CD4-positive, alpha-beta T cell treated with Interferon gamma for 1 hour (primary cell): ENCODE data around the gene ENOX1.
"Not testable (repeated sequence)": the region's sequence is repeated elsewhere in the genome, so short reads cannot be mapped to it uniquely, and the experiment has no call there.

Experiments used
- DNase-seq: peaks from one replicate; pipeline ENCODE4 v3.0.0-alpha.2; 2020

ENOX1 gene

GRCh38 chr13:43786766-43787517, at the start of gene ENOX1:
Gene ENOX1 (minus strand): TSS chr13:43786972.
- DNase-seq = no peak

- DNase-seq = no peak
Observed at GRCh38 chr13:43835701-43836100, 48.9 kb upstream of the ENOX1 start.

GRCh38 chr13:43831088-43831487, 44.3 kb upstream of the ENOX1 start:
- no peak for DNase-seq

GRCh38 chr13:43830497-43830881, 43.7 kb upstream of the ENOX1 start:
- DNase-seq = no peak

GRCh38 chr13:43824656-43825055, 37.9 kb upstream of the ENOX1 start:
- not testable (repeated sequence) for DNase-seq

- DNase-seq = no peak
Observed at GRCh38 chr13:43822969-43823368, 36.2 kb upstream of the ENOX1 start.

- DNase-seq = no peak
Observed at GRCh38 chr13:43816401-43816889, 29.7 kb upstream of the ENOX1 start.

GRCh38 chr13:43815204-43815603, 28.4 kb upstream of the ENOX1 start:
- no peak for DNase-seq

- DNase-seq = no peak
Observed at GRCh38 chr13:43808676-43809075, 21.9 kb upstream of the ENOX1 start.

GRCh38 chr13:43805681-43806128, 18.9 kb upstream of the ENOX1 start:
- no peak for DNase-seq

- DNase-seq = no peak
Observed at GRCh38 chr13:43805071-43805468, 18.3 kb upstream of the ENOX1 start.

- DNase-seq = no peak
Observed at GRCh38 chr13:43804461-43805070, 17.8 kb upstream of the ENOX1 start.

GRCh38 chr13:43802511-43802910, 15.7 kb upstream of the ENOX1 start:
- no peak for DNase-seq

- DNase-seq = no peak
Observed at GRCh38 chr13:43800828-43801227, 14.1 kb upstream of the ENOX1 start.

- no peak for DNase-seq
Observed at GRCh38 chr13:43799191-43799590, 12.4 kb upstream of the ENOX1 start.

GRCh38 chr13:43797869-43798268, 11.1 kb upstream of the ENOX1 start:
- no peak for DNase-seq

- no peak for DNase-seq
Observed at GRCh38 chr13:43797159-43797558, 10.4 kb upstream of the ENOX1 start.

GRCh38 chr13:43794416-43794815, 7.6 kb upstream of the ENOX1 start:
- no peak for DNase-seq

- no peak for DNase-seq
Observed at GRCh38 chr13:43792076-43792881, 5.5 kb upstream of the ENOX1 start.

GRCh38 chr13:43787997-43788396, 1.2 kb upstream of the ENOX1 start:
- no peak for DNase-seq

- no peak for DNase-seq
Observed at GRCh38 chr13:43787518-43787891, 733 bp upstream of the ENOX1 start.

GRCh38 chr13:43786472-43786765, 353 bp downstream of the ENOX1 start:
- no peak for DNase-seq

- DNase-seq = peak; percentile 3
Observed at GRCh38 chr13:43785650-43786471, 911 bp downstream of the ENOX1 start.
